Left lobe of liver (tissue), 2 donors: ENCODE measurements around the gene COX6B2. TPM values are rescaled to one million over a fixed set of nuclear protein-coding genes. Genes with fewer than 3 reads are reported as not detected.

ENCODE experiments used
- ATAC-seq: fragments of 200-7000 bp; cut with Tn5 transposase; one replicate; pipeline ENCODE4 v1.9.1; 2020; ENCODE audit warnings: mild to moderate bottlenecking, moderate library complexity
- DNase-seq: peaks from one replicate; pipeline ENCODE4 v3.0.0-alpha.2; 2020; ENCODE audit warnings: low spot score
- total RNA-seq: library from RNA; stranded (reverse); gene quantifications from one replicate; pipeline ENCODE4 v1.2.1, GENCODE V29; 2021
- donor health status: DM: no; HTN: no; CAD: no; lungs with moderate emphysema.
- donor health status: DM: no; HTN: yes; CAD: no.

Gene COX6B2
- total RNA-seq, 1 donor from 2014 or later, result not detected

- DNase-seq (no peak), ATAC-seq (no peak)
Measured at GRCh38 chr19:55362990-55363716, 8.6 kb upstream of the COX6B2 start, which contains the start of gene GARIN5B. TSS of gene GARIN5B (minus strand) at chr19:55363260. CDS start at chr19:55363066, 194 bp downstream.

- no peak for DNase-seq
- no peak for ATAC-seq
Measured at GRCh38 chr19:55362174-55362989, 7.9 kb upstream of the COX6B2 start.

GRCh38 chr19:55360902-55361301 is 6.4 kb upstream of the COX6B2 start:
- DNase-seq, result no peak
- no peak for ATAC-seq

- ATAC-seq (no peak), DNase-seq (no peak)
Measured at GRCh38 chr19:55358943-55359908, 4.7 kb upstream of the COX6B2 start.

- no peak for ATAC-seq
Measured at GRCh38 chr19:55358493-55358892, 4.0 kb upstream of the COX6B2 start.

GRCh38 chr19:55355213-55355821 is 798 bp upstream of the COX6B2 start:
- ATAC-seq, result no peak
- no peak for DNase-seq

More at GRCh38 chr19:55358493-55358892, 4.0 kb upstream of the COX6B2 start:
- no peak for DNase-seq

- ATAC-seq, result peak; percentile 83
- DNase-seq, result no peak
Measured at GRCh38 chr19:55353803-55354697, 469 bp downstream of the COX6B2 start.

- no peak for ATAC-seq
- no peak for DNase-seq
Measured at GRCh38 chr19:55353356-55353802, 1.1 kb downstream of the COX6B2 start.

GRCh38 chr19:55352549-55353145 is 1.9 kb downstream of the COX6B2 start:
- DNase-seq (no peak), ATAC-seq (no peak)

GRCh38 chr19:55352040-55352439 is 2.5 kb downstream of the COX6B2 start:
- DNase-seq, result no peak
- no peak for ATAC-seq

- ATAC-seq (no peak), DNase-seq (no peak)
Measured at GRCh38 chr19:55350620-55351315, 3.8 kb downstream of the COX6B2 start.

GRCh38 chr19:55348317-55349034 is 6.0 kb downstream of the COX6B2 start:
- ATAC-seq, result no peak
- no peak for DNase-seq

GRCh38 chr19:55347442-55348009 is 7.0 kb downstream of the COX6B2 start:
- no peak for ATAC-seq
- DNase-seq, result no peak

- DNase-seq, result no peak
- ATAC-seq, result no peak
Measured at GRCh38 chr19:55346725-55347441, 7.6 kb downstream of the COX6B2 start.

GRCh38 chr19:55345818-55346724 is 8.4 kb downstream of the COX6B2 start:
- ATAC-seq, result peak; percentile 18

More at GRCh38 chr19:55345818-55346724, 8.4 kb downstream of the COX6B2 start:
- no peak for DNase-seq
